NAMALWA (cell line): ENCODE results near the gene TACC2.

Source experiments
- DNase-seq: peaks from one replicate; pipeline ENCODE4 v3.0.0-alpha.2; 2015; ENCODE audit warnings: low spot score

TACC2 gene

GRCh38 chr10:122295451-122295809 is 306.5 kb downstream of the TACC2 start:
- DNase-seq = no peak

DNA sequence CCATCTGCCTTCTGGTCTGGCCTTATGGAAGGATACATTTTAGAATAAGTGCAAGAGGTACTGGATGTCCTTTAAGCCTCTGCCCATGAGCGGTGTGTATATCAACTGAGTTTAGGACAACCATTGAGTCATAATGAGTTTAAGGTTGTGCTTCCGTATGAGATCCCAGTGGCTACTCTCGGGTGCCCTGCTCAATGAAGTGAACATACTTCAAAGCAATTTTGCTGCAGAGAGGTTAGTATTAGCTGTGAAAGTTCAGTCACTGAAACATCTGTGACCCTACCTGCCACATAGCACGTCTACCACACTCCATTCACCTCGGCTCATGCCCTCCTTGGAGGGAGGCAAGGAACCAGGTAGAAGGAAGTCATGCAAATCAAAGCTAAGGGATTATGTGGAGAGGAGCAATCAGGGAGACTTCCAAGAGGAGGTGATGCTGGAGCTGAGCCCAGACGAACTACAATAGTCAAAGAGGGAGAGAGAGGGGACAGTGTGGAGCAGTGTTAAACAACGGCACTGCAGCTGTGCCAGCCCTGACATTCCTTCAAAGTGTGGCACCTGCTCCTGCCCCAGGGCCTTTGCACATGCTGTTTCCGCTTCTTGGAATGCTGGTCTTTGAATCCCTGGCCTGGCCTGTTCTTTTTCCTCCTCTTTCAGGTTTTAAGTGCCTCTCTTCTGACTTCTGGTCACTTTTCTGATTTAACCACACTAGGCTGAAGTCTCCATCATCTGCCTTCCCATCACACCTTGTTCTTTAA is 307.6 kb downstream of the TACC2 start:
- DNase-seq = no peak

DNA sequence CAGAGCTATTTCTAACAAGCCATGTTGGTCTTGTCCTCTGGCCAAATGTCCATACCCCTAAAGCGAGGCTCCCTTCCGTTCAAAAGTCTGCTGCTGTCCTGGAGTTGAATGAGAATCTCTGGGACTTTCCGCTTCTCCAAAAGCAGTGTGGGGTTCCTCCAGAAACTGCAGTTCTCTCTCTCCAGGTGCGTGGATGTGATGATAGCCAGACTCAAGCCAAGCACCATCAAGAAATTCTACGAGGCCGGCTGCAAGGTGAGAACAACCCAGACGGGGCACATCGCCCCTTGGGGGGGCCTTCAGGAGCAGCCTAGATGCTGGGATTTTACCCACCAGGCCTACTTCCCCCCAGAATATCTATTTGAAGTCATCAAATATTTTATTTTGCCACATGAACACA is 308.6 kb downstream of the TACC2 start:
- no peak for DNase-seq

DNA sequence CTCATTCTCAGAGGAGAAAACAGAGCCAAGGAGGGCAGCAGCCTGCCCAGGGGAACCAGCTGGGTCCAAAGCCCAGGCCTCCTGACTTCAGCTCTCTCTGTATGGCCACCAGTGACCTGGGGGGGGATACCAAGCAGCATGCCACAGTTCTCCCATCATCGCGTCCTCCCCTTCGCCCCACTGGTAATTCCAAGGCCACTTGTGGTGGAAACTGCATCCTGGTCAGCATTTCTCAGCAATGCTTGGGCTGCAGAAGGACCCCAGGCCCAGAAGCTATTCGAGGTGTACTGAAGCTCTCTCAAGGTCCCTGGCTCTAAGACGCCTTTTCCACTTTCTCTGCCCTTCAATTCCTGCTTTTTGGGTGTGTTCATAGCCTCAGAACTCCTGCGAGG is 309.2 kb downstream of the TACC2 start:
- no peak for DNase-seq

- DNase-seq = peak; percentile 85
Observed at GRCh38 chr10:122298598-122299301, 309.8 kb downstream of the TACC2 start.

GRCh38 chr10:122299423-122300075 is 310.6 kb downstream of the TACC2 start:
- no peak for DNase-seq

DNA sequence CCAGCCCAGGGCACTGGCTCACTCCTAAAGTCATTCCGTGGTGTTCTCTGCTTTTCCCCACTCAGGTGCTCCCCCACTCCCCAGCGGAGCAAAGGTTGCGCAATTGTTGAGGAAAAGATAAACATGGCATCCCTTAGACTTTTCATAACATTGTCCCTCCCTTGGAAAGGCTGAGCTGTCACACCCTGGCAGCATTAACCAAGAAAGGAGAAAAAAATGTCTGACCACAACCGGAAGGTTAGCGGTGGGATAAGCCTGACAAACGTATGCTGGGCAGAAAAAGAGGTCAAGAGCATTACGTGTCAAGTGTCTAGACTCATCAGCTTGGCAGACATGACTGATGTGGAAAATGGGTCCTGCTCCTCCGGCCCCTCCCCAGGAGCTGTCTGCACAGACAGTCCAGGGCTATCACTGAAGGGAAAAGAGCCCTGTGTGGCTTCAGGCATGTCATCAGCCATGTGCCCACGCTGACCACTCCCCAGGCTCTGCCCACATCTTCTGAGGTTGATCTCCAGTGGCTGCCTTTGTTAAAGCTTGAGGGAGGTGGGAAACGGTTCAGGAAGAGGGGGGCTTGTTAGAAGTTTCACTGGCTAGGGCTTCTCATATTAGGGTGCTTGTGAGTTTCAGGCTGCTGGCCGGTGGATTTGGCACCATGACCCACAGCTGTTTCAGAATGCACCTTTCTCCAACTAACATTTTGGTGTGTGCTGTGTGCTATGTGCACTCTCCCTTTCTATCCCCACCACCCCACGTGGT is 312.3 kb downstream of the TACC2 start:
- no peak for DNase-seq

GRCh38 chr10:122301811-122302115 is 312.8 kb downstream of the TACC2 start:
- DNase-seq = no peak

GRCh38 chr10:122302315-122302714 is 313.4 kb downstream of the TACC2 start:
- no peak for DNase-seq

GRCh38 chr10:122303271-122304053 is 314.5 kb downstream of the TACC2 start:
- no peak for DNase-seq
